Measurements from ENCODE around the gene NMT1.
A peak's percentile ranks its signal among the peaks of the same experiment; 100 is the strongest.

Gene NMT1

DNA sequence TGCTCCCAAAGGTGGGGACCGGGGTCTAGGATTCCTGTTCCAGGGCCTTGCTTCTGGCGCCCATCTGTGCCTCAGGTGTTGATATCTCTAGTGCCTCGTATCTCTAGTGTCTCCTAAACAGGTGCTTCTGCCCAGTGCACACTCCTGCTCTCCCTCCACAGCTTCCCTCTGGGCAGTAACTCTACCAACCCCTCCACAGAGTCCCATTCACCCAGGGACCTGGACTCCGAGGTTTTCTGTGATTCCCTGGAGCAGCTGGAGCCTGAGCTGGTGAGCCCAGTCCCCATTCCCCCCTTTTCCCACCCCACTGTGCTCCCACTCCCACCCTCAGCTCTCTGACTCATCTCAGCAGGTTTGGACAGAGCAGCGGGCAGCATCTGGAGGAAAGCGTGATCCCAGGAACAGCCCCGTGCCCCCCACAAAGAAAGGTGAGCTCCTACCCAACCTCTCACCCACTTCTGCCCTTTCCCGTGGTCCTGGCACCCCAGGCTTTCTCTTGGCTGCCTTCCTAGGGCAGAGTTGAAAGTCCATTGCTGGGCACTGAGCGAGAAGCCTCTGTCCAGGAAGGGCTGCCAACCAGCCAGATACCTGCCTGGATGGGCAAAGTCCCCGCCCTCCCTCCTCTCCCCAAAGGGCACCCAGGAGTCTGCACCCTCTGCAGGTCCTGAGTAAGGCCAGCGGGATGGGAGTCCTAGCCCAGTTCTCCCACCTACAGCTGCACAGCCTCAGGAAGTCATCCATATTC is 76.6 kb downstream of the NMT1 start:
- no peak for DNase-seq

DNA sequence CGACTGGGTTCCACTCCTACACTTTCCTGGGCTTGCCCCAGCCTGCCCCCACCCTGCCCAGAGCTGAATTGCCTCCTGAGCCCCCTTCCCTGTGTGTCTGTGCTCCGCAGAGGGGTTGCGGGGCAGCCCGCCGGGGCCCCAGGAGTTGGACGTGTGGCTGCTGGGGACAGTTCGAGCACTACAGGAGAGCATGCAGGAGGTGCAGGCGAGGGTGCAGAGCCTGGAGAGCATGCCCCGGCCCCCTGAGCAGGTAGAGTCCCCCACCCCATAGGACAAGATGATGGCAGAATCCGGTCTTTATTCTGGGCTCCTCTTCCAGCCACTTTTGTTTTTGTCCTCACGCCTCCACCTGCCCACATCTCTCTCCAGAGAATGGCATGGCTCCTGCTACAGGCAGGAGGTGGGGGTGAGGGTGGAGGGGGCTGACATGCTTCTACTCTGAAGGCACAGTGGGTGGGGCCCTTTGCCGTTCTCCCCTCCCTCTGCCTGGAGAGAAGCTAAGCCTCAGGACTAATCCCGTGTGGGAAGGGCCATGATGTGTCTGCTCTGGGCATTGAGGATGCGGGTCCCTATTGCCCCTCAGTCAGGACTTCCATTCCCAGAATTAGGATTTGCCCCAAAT is 77.9 kb downstream of the NMT1 start:
- no peak for DNase-seq

DNA sequence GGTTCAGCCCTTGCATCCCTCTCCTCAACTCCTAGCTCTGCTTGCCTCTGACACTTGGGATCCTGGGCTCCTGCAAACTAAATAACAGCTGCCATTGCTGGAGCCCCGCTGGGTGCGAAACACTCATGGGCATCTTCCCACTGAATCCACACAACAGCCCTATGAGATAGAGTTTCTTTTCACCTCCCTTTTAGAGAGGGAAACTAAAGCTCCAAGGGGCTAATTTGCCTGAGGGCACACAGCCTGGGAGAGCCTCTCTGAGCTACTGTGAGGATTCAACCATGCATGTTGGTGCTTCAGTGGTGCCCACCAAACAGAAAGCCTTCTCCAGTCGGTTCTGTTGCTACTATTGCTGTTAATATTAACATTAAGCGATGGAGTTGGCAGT is 78.4 kb downstream of the NMT1 start:
- no peak for DNase-seq

DNA sequence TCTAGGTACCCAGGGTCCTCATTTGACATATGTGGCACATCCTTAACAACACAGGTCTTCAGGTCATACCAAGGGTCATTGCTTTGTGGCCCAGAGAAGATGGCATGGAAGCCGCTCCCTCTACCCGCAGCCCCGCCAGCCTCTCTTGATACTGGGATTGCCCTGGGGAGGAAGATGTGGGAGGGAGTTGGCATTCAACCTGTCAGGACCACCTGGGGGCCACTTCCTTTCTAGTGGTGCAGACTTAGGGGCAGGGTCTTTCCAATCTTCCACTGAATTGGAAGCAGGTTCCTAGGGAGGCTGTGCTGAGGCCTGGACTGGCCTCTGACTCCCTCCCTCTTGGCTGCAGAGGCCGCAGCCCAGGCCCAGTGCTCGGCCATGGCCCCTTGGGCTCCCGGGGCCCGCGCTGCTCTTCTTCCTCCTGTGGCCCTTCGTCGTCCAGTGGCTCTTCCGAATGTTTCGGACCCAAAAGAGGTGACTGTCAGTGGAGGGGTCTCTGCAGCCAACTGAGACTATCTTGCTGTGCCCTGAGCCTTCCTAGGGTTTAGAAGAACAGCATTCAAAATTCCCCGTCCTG is 82.1 kb downstream of the NMT1 start:
- DNase-seq: no peak

DNA sequence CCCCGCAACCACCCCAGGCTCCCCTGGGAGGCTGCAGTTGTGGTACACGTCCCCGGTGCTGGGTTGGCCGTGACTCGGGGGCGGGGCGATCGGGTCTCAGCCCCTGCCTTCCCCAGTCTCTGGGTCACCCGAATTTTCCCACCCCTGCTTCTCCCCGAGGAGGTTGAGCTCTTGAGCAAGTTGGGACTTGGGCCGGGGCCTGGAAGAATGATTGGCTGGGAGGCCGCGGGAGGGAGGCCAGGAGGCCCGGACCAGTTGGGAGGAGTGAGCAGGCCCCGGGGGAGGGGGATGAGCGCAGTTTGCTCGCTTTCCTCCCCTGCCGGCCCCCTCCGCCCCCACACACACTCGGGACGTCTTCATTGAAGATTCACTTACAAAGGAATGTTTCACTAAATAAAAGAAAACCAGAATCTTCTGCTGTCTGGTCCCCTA is 82.7 kb downstream of the NMT1 start:
- peak; percentile 56 to 64 for DNase-seq

DNA sequence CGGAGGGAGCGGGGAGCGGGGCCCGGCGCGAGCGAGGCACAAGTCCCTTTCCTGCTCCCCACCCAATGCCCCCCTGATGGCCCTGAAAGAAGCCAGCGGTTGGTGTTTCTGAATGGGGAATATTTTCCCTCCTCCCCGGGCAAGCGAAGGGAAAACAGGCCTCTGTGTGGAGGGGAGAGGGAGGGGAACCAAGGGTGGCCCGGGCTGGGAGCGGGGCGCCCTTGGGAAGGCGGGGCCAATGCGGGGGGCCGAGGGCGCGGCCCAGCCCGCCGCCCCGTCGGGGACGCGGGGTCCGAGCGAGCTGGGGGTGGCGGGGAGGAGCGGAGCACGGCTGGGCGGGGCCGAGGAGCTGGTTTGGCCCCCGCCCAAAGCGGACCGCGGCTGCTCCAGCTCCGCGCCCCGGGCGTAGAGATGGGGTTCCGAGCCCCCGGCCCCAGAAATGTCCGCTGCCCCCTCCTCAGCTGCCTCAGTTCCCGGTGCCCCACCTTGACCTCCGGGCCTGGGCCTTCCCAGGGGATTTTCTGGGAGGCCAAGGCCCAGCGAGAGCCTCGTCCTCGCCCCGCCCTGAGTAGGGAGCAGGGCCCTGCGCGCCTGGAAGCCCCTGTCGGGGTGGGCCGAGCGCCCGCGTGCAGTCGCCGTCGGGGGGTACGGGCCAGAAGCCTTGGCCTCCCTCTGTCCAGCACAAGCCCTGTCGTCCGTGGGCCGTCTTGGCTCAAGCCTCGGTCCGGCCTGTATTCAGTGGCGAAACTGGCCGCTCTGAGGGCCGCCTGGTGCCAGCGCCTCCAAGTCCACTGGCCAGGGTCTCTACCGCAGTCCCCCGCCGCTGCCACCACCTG is 83.3 kb downstream of the NMT1 start:
- peak in 1 of 2 experiments; percentile 61 for DNase-seq

DNA sequence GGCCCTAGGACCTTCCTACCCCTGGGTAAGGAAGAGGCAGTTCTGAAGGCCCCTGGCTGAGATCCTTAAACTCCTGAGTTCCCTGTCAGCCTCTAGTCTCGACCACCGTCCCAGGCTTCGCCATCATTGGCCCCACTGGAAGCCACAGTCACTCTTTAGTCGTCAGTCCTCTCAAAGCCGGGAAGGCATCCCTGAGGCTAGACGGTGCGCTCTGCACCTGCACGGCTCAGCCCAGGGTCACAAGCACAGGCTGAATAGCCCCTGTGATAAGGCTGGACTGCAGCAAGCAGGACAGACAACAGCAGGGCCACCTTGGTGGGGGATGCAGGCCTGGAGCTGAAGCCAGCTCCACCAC is 83.9 kb downstream of the NMT1 start:
- DNase-seq: no peak

DNA sequence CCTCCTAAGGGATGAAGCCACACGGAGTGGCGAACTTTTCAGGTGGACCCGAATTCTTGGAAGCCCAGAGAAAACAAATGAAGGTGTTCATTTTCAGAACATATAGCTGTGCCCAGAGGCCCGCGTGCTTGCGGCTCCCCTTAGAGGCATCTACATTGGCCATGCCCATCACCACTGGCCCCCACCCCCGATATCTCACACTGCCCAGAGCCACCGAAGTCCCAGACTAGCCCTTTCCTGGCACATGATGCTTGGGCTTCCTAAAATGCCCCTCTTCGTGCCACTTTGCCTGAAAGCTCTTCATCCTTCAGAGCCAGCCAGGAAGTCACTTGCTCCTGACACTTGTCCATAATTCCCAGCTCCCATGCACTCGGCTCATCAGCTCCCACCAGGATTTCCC is 85.0 kb downstream of the NMT1 start:
- DNase-seq: no peak

DNA sequence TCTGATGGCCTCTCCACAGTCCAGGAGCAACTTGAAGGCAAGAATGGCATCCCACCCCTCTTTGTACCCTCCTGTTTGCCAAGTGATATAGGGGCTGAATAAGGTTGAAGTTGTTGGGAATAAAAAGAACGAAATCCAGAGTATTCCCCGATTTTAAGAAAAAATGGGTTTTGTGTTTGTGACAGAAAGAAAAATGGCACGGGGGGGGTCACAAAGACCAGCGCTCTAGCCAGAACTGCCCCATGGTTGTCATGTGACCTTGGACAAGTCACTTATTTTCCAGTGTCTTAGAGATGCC is 85.4 kb downstream of the NMT1 start:
- no peak for DNase-seq

DNA sequence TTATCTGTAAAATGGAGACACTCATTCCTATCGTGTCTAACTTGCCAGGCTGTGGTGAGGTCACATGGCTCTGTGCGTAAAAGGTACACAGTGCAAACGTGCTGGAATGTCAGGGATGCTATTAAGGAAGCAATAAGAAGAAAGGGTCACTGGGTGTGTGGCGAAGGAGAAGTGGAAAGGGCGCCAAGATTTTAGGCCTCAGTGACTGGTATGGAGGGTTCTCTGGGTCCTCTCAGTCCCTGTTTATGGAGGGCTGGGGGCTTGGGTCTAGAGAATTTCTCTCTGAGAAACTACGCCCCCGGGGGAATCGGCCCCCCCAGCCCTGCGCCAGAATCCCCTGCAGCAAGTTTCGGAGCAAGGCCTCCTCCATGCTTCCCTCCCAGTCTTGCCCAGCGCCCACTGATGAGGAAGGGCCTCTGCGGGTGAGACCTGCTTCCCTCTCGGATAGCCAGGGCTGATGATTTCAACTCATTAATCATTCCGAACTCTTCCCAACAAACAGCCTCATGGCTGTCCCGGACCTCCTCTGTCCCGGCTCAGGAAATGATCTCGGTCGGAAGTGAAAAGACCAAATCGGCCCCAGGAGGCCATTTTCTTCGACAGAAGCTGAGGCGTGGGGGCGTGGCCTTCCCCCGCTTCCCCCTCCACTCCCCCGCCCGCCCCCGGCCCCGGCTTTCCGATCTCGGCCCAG is 85.9 kb downstream of the NMT1 start:
- no peak for DNase-seq

DNA sequence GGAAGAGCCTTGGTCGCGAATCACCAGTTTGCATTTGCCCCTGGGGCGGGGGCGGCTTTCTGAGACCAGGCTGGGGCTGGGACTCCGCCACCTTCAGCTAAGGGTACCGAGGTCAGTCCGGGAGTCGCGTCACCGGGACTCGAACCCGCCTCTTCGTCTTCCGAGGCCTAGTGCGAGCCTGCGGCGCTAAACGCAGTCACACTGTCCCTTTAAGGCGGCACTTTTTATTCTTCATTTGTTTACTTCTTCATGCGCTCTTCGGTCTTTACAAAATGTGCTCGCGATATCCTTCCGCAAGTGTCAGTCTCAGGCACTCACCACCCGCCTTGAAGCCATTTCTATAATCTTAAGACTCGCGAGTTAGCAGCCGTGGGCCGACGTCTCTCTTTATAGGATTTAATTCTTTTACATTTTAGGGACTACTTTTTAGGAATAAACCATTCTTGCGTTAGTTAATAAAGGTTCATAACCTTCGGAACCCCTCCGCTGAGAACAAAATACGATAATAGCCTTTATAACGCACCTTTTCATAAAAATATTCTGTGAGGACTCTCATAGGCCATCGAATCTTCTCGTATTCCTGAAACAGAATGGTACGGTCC is 86.6 kb downstream of the NMT1 start:
- DNase-seq: peak; percentile 87 to 88

DNA sequence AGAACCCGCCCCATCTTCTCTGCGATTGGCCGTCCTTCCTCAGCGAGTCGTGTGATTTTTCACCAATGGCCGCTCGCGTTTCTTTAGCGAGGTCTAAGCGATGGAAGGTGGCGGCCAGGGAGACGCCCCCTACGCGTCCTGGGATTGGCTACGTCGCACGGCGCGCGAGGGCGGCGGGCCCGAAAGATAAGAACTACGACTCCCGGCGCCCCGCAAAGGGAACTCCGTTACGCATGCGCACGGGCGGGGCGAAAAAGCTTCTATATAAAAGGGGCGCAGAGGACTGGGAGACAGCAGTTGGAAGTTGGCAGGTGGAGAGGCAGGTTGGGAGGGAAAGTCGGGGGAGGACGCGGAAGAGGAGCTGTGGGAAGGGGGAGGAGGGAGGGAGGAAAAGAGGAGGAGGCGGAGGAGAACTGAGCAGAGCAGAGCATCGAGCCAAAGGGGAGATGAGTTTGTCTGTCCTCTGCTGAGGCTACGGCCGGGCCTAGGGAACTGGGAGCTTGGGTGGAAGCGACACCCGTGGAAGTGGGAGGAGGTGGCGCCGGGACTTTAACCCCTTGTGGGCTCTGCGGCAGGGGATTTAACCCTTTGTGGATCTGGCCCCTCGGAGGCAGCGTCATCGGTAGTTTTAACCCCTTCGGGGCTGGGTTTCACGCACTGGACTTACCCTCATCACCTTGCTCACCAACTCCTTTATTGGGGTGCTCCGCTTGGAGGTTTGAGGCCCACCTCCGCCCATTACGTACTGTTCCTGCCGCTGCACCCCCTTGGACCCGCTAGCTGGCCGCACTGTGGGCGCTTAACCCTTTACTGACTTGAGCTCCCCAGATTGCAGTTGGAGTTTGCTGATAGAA is 87.3 kb downstream of the NMT1 start, which contains the start of gene HEXIM1:
TSS of gene HEXIM1 (plus strand) at position 293 of the 854 bp plus-strand sequence. CDS start 716 bp downstream, outside the sequence.
- peak; percentile 100 for DNase-seq

DNA sequence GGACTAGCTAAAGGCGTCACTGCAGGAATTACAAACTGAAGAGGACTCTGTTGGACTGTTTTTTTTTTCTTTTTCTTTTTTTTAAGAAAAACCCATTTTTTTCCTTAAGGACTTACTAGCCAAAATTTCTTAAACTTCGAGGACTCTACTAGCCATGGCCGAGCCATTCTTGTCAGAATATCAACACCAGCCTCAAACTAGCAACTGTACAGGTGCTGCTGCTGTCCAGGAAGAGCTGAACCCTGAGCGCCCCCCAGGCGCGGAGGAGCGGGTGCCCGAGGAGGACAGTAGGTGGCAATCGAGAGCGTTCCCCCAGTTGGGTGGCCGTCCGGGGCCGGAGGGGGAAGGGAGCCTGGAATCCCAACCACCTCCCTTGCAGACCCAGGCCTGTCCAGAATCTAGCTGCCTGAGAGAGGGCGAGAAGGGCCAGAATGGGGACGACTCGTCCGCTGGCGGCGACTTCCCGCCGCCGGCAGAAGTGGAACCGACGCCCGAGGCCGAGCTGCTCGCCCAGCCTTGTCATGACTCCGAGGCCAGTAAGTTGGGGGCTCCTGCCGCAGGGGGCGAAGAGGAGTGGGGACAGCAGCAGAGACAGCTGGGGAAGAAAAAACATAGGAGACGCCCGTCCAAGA is 88.0 kb downstream of the NMT1 start:
- DNase-seq: peak; percentile 83 to 86

DNA sequence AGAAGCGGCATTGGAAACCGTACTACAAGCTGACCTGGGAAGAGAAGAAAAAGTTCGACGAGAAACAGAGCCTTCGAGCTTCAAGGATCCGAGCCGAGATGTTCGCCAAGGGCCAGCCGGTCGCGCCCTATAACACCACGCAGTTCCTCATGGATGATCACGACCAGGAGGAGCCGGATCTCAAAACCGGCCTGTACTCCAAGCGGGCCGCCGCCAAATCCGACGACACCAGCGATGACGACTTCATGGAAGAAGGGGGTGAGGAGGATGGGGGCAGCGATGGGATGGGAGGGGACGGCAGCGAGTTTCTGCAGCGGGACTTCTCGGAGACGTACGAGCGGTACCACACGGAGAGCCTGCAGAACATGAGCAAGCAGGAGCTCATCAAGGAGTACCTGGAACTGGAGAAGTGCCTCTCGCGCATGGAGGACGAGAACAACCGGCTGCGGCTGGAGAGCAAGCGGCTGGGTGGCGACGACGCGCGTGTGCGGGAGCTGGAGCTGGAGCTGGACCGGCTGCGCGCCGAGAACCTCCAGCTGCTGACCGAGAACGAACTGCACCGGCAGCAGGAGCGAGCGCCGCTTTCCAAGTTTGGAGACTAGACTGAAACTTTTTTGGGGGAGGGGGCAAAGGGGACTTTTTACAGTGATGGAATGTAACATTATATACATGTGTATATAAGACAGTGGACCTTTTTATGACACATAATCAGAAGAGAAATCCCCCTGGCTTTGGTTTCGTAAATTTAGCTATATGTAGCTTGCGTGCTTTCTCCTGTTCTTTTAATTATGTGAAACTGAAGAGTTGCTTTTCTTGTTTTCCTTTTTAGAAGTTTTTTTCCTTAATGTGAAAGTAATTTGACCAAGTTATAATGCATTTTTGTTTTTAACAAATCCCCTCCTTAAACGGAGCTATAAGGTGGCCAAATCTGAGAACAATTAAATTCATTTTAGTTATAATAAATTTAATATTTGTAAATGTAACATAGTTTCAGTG is 88.8 kb downstream of the NMT1 start:
- DNase-seq: peak; percentile 65

DNA sequence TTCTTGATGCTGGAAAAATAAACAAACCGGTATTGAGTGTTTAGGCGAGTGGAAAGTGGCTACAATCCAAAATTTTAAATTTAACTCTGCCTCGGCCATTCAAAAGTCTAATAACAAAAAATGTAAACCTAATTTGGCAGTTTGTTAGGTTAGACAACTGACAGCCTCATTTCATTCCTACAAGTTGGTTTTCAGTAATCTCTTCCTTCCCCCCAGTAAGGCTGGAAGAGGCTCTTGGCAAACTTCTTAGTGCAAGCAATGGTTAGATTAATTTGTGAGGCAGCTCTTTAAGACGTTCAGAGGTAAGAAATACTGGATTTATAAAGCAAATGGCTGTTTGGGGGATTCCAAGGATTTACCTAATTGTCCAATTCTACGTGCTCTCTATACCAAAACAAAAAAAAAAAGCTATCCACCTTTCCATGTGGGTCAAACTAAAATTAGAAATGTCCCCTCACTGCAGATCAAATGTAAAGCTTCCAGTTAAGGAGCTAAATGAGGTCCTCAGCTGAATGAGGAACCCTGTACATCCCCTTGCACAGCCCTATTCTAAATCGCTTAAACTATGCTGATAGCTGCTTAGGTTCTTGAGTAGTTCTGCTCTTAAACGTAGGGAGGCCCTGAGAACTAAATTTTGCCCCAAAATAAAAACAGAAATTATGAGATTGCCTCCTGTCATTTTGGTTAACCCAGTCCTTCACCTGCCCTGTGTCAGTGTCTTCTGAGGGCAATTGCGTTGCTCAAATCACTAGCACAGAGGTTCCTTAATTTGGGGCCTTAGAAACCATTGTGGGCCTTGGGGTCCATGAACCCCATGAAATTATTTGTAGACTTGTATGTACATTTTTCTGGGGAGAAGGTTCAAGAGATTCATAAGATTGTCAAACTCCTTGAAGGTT is 90.0 kb downstream of the NMT1 start:
- DNase-seq: no peak

DNA sequence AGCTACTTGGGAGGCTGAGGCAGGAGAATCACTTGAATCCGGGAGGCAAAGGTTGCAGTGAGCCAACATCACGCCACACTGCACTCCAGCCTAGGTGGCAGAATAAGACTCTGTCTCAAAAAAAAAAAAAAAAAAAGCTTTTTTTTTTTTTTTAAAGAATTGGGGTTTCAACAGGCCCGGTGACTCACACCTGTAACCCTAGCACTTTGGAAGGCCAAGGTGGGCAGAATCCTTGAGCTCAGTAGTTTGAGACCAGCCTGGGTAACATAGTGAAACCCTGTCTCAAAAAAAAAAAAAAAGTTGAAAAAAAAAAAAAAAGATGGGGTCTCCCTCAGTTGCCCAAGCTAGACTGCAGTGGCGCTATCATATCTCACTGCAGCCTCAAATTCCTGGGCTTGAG is 93.9 kb downstream of the NMT1 start:
- DNase-seq: no peak

DNA sequence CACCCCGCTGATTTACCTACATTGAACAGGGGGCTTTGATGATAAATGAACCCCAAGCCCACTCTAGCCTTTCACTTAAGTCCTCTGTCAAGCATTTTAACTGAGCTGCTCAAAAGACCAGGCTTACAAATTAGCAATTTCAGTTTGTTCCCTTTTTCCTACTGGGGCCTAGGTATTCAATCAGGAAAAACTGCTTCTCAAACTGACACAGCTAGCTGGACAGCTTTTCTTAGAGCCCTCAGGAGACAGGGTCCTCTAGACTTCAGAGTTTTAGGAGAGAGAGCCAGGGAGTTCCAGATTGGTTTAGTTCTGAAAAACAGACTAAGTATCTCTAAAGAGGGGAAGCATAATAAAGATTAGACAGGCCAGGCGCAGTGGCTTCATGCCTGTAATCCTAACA is 94.4 kb downstream of the NMT1 start:
- no peak for DNase-seq

DNA sequence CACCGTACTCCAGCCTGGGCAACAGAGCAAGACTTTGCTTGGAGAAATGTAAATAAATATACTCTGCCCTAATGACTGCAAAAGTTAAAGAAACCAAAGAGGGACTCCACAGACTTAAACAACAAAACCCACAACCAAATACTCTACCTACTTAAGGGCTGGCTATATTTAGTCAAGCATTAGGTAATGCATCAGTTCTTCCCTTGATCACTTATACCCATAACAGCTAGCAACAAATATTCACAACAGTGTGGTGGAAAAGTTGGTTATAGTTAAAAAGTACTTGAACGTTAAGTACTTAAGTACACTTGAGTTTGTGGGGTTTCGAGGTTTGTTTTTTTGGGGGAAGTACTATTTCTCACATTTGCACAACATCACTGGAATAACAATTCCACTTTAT is 95.1 kb downstream of the NMT1 start:
- DNase-seq: no peak

Data from activated T-cell treated with anti-CD3 and anti-CD28 coated beads, Interleukin-2, amount 50 U/mL, for 48 hours (primary cell).